ENCODE measurements around the gene THAP12.

GRCh38 chr11:76334826-76335389, 46.0 kb downstream of the THAP12 start:
- TF ChIP-seq EZH2 (IDR thresholded peaks at IDR 0.05; ENCODE audit: borderline replicate concordance, insufficient read depth, low read depth, low read length, poor library complexity, severe bottlenecking) (no peak), CTCF (IDR thresholded peaks at IDR 0.05) (no peak)

Measured in B cell (primary cell).